Hematopoietic multipotent progenitor cell treated with erythropoietin and hydrocortisone succinate and interleukin-3 and kit ligand, for 4 days (in vitro differentiated cells): ENCODE results near the gene RPL18A.
"Not testable (repeated sequence)": the region's sequence is repeated elsewhere in the genome, so short reads cannot be mapped to it uniquely, and the experiment has no call there.

Experiments used
- DNase-seq: peaks from one replicate; pipeline ENCODE4 v3.0.0-alpha.2; 2015

The RPL18A gene

DNA sequence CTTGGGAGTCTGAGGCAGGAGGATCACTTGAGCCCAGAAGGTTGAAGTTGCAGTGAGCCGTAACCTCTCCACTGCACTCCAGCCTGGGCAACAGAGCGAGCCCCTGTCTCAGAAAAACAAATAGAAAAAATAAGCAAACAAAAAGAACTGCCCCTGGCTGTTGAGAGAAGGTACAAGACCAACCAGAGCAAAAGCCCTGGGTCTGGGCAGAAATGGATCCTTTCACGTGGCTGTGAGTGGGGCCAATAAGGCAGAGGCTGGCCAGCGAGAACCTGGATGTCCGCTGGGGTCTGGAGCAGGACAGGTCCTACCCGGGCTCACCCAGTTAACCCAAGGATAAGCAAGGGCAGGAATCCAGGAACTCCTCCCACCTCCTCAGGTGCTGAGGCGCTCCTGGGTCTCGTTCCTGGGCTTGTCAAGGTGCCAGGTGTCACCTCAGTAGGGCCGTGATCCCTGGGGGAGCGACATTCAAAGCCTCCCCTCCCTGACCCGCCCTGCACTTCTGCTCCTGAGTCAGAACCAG lies 7.3 kb downstream of the RPL18A start:
- no peak for DNase-seq

DNA sequence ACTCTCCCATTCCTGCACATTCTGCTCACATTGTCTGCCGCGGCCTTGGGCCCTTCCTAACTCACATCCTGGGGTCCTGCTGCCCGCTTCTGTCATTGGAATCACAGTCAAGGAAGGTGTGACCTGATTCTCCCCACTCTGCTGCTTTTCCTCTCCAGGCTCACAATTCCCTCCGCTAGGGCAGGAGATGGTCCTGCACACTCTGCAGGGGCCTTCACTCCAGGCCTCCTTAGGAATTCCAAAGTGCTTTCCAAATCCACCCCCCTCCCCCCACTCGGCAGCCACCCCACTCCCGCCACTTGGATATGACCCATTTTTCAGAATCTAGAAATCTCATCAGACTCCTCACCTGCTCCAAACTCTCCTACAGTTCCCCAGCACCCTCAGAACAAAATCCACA lies 9.0 kb downstream of the RPL18A start:
- DNase-seq, result no peak

DNA sequence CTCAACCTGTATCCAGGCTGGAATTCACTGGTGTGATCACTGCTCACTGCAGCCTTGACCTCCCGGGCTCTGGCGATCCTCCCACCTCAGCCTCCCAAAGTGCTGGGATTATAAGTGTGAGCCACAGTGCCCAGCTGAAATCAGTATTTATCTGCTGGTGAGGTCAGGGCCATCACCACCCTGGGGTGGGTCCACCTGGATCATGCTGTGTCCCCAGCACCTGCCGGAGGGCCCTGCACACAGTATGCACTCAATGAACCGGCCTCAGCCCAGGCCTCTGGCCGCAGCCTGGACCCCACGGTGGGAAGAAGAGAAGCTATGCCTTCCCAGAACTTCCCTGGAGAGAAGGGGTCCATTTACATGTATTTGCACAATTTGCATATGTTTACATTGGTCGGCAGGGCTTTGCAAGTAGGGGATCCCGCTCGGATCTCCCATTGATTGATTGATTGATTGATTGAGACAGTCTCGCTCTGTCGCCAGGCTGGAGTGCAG lies 9.5 kb downstream of the RPL18A start:
- no peak for DNase-seq

DNA sequence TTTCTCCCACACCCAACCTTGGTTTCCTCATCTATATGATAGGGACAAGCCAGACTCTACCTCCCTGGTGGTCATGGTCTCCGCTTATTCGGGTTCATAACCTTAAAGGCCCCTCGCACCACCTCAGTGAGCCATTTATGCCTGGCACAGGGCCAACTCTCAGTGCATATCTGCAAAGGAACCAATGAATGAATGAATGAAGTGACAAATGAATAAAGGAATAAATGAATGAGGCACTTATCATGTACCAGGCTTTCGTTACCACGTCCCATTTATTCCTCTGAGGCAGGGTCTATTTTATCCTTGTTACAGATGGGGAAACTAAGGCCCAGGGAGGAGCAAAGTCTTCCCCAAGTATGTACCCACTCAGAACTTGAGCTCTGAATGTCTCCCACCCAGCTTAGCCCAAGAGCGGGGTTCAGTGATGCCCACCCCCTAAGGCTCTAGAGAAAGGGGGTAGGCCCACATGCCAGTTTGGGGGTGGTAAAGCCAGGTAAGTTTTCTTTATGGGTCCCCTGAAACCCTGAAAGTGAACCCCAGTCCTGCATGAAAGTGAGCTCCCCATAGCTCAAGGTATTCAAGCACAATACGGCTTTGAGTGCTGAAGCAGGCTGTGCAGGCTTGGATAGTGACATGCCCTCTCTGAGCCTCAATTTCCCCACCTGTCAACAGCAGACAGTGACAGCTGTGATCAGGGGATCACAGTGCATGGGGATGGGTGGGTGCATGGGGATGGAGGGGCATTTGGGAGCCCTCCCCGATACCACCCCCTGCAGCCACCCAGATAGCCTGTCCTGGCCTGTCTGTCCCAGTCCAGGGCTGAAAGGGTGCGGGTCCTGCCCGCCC lies 11.5 kb downstream of the RPL18A start:
- DNase-seq, result no peak

DNA sequence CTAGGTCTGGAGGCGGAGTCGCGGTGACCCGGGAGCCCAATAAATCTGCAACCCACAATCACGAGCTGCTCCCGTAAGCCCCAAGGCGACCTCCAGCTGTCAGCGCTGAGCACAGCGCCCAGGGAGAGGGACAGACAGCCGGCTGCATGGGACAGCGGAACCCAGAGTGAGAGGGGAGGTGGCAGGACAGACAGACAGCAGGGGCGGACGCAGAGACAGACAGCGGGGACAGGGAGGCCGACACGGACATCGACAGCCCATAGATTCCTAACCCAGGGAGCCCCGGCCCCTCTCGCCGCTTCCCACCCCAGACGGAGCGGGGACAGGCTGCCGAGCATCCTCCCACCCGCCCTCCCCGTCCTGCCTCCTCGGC lies 12.2 kb downstream of the RPL18A start, which contains the start of gene SLC5A5:
Gene SLC5A5 (plus strand): TSS at position 68 of the 373 bp plus-strand sequence. CDS start 375 bp downstream, outside the sequence.
- peak; percentile 64 for DNase-seq

DNA sequence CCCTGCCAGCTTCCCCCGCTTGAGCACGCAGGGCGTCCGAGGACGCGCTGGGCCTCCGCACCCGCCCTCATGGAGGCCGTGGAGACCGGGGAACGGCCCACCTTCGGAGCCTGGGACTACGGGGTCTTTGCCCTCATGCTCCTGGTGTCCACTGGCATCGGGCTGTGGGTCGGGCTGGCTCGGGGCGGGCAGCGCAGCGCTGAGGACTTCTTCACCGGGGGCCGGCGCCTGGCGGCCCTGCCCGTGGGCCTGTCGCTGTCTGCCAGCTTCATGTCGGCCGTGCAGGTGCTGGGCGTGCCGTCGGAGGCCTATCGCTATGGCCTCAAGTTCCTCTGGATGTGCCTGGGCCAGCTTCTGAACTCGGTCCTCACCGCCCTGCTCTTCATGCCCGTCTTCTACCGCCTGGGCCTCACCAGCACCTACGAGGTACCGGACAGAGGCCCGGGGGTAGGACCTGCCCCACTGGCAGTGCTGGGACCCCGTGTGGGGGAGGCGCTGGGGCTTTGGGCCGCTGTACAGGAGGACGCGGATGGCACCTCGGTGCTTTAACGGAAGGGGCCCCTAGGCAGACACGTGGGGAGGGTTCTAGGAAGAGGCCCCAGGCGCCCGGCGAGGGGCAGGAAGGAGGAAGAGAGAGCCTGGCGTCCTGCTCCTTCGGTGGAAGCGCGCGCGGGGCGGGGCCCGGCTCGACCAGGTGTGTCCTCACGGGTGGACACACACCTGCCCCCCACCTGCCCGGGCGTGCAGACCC lies 12.7 kb downstream of the RPL18A start:
- peak; percentile 50 for DNase-seq

DNA sequence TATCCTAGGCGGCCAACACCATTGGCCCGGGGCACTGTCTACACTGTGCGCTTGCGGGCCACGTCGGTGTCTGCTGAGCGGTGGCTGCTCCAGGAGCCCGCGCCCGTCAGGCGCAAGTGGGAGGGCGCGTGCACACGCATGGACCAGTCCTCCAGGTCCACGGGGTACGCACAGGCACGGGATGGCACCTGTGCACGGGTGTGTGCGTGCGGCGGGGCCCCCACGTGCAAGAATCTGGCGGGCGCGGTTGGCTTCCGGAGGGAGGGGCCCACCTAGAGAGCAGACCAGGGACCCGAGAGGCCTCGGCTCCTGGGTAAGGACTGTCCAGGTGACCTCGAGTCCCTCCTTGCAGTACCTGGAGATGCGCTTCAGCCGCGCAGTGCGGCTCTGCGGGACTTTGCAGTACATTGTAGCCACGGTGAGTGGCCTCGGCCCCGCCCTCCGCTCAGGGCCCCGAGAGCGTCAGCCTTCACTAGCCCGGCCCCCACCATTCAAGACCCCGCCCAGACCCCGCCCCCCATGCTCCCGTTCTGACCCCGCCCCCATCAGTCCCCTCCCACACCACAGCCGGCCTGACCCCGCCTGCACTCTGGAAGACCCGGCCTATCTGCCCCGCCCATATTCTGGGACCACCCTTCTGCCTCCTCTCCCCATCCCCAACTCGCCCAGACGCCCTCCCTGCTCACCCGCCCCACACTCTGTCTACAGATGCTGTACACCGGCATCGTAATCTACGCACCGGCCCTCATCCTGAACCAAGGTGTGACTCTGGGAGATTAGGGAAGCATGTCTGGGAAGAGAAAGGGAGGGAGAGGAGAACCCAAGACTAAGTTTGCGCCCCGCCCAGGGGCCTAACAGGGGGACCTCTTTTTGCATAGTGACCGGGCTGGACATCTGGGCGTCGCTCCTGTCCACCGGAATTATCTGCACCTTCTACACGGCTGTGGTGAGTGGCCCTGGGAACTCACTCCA lies 14.4 kb downstream of the RPL18A start:
- peak; percentile 86 for DNase-seq

DNA sequence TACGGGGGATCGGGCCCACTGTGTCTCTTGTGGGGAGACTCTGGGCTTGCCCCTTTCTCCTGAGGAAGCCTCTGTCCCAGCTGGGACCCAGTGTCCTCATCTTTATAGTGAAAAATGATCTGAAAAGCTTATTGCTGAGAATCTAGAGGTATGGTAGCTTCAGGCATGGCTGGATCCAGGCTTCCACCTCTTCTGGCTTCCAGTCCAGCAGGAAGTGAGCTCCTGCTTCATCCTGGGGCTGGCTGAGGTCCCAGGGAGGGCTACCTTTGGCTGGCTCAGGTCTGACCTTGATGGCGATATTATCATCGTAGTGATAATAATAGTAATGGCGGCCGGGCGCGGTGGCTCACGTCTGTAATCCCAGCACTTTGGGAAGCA lies 15.0 kb downstream of the RPL18A start:
- DNase-seq, result no peak

DNA sequence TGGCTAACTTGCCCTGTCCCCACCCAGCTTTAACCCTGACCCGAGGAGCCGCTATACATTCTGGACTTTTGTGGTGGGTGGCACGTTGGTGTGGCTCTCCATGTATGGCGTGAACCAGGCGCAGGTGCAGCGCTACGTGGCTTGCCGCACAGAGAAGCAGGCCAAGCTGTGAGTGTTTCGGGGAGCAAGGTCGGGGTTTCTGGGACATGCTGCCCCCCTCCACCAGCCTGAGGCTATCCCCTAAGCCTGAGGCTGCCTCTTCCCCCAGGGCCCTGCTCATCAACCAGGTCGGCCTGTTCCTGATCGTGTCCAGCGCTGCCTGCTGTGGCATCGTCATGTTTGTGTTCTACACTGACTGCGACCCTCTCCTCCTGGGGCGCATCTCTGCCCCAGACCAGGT lies 18.0 kb downstream of the RPL18A start:
- no peak for DNase-seq

DNA sequence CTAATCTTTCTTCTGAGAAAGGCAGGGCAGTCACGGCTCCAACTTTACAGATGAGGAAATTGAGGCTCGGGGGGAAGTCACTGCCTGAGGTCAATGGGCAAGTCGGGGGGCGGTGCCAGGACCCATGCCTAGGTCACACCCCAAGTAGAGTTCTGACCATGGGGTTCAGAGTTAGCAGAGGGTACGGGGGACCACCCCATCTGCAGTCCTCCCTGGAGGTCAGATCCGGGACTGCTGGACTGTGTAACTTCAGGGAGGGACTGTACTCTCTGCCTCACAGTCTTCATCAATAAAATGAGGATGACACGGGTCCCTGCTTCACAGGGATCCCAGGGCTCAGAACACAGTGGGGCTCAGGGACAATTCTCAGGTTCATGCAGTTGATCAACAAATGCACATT lies 19.8 kb downstream of the RPL18A start:
- DNase-seq, result no peak

DNA sequence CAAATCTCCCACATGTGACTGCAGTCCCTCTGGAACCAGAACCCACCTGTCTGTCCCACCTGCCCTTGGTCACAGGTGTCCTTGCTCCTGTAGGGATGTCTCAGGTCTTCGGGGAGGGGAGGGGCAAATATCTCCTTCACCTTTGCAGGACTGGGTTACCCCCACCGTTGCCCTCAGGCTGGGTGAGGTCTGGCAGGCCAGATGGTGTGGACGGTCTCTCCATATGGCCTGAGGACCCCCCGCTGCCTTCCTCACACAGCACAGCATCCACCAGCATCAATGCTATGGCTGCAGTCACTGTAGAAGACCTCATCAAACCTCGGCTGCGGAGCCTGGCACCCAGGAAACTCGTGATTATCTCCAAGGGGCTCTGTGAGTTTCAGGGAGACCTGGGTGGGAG lies 22.0 kb downstream of the RPL18A start:
- no peak for DNase-seq

DNA sequence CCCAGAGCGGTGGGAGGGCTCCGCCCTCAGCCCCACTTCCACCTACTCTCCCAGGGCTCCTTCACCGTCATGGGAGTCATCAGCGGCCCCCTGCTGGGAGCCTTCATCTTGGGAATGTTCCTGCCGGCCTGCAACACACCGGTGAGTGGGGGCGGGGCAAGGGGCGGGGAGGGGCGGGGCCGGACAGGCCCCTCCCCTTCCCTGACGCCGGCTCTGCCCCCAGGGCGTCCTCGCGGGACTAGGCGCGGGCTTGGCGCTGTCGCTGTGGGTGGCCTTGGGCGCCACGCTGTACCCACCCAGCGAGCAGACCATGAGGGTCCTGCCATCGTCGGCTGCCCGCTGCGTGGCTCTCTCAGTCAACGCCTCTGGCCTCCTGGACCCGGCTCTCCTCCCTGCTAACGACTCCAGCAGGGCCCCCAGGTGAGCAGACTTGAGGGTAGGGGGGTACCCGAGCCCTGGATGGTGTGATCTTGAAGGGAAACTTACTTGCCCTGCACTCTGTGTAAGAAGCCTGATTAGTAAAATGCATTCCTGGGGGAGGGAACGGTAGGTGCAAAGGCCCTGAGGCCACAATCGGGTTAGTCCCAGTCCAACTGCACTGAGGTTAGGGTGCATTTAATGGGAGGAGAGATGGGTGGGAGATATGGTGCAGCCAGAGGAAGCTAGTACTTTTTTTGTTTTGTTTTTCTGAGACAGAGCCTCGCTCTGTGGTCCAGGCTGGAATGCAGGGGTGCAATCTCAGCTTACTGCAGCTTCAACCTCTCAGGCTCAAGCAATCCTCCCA lies 24.1 kb downstream of the RPL18A start:
- no peak for DNase-seq

DNA sequence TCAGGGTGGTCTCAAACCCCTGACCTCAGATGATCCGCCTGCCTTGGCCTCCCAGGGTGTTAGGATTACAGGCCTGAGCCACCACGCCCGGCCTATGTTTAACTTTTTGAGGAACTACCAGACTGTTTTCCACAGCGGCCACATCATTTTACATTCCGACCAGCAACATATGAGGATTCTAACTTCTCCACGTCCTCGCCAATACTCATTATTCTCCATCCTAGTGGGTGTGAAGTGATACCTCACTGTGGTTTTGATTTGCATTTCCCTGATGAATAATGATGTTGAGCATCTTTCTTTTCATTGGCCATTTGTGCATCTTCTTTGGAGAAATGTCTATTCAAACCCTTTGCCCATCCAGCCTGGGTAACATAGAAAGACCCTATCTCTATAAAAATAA lies 26.8 kb downstream of the RPL18A start:
- no peak for DNase-seq

DNA sequence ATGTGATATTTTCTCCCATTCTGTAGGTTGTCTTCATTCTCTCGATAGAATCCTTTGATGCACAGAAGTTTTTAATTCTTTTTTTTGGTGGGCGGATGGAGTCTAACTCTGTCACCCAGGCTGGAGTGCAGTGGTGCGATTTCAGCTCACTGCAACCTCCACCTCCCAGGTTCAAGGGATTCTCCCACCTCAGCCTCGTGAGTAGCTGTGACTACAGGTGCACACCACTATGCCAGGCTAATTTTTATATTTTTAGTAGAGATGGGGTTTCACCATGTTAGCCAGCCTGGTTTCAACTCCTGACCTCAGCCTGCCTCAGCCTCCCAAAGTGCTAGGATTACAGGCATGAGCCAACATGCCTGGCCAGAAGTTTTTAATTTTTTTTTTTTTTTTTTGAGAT lies 27.5 kb downstream of the RPL18A start:
- not testable (repeated sequence) for DNase-seq

DNA sequence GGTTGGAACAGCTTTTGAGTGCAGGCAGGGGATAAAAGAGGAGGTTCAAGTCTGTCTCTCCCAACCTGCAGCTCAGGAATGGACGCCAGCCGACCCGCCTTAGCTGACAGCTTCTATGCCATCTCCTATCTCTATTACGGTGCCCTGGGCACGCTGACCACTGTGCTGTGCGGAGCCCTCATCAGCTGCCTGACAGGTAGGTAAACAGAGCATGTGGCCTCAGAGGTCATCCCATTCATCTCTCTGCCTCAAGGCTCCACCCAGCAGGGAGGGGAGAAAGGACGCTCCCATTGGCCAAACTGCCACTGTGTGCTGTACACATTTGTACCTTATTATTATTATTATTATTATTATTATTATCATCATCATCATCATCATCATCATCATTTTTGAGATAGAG lies 28.6 kb downstream of the RPL18A start:
- DNase-seq, result no peak

DNA sequence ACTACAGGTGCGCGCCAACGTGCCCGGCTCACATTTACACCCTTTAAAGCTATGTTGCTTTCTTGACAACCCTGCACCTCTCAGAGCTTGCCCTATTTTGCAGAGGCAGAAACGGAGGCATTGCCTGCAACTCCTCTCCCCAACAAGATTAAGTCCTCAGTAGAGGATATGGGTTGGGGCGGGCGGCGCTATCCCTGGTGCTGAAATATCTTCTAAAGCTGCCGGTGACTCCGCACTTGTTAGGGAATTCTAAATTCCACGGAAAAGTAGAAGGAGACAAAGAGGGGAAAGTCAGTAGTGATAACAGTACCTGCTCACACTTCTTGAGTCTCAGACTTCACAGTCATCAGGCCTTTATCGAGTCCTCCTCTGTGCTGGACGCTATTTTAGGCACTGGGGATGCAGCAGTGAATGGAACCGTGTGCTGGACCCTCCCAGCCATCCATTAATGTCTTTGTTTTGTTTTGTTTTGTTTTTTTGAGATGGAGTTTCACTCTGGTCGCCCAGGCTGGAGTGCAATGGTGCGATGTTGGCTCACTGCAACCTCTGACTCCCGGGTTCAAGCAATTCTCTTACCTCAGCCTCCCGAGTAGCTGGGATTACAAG lies 30.0 kb downstream of the RPL18A start:
- DNase-seq, result peak; percentile 65

DNA sequence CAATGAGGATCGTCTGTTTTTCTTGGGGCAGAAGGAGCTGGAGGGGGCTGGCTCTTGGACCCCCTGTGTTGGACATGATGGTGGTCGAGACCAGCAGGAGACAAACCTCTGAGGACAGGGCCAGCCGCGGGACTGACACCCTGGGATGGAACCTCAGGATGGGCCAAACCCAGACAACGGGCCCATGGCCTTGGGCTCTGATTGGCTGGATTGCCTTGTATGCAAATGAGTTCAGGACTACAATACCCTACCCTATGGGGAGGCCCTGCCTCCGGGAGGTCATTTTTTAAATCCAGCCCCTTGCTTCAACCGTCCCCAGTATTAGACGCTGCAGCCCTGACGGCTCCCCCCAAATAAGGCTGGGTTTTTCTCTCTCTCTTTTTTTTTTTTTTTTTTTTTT lies 34.1 kb downstream of the RPL18A start:
- DNase-seq, result no peak

DNA sequence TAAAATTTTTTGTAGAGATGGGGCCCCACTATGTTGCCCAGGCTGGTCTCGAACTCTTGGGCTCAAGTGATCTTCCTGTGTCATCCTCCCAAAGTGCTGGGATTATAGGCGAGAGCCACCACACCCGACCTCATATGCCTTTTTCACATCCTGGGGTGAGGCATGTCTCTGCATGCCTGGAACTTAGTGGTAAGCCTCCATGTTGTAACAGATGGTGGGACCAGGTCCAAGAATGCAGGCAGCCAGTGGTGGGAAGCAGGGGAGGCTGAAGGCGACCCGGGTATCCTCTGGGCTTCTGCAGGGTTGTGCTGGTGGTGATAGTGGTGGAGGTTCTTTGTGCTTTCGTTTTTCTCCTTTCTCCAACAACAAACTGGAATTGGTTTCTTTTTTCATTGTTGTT lies 43.0 kb downstream of the RPL18A start:
- DNase-seq, result no peak

DNA sequence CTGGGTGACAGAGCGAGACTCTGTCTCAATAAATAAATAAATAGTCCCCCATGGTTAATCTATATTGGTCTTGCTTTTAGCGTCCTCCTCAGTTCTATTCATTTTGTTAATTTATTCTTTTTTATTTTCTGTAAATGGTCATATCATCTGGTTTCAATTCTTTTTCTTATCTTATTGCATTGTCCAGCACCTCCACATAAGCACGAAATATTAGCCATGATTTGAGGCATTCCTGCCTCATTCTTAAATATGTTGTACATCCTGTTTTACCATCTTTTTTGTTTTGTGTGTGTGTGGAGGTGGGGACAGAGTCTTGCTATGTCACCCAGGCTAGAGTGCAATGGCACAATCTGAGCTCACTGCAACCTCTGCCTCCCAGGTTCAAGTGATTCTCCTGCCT lies 48.5 kb downstream of the RPL18A start:
- DNase-seq, result no peak

DNA sequence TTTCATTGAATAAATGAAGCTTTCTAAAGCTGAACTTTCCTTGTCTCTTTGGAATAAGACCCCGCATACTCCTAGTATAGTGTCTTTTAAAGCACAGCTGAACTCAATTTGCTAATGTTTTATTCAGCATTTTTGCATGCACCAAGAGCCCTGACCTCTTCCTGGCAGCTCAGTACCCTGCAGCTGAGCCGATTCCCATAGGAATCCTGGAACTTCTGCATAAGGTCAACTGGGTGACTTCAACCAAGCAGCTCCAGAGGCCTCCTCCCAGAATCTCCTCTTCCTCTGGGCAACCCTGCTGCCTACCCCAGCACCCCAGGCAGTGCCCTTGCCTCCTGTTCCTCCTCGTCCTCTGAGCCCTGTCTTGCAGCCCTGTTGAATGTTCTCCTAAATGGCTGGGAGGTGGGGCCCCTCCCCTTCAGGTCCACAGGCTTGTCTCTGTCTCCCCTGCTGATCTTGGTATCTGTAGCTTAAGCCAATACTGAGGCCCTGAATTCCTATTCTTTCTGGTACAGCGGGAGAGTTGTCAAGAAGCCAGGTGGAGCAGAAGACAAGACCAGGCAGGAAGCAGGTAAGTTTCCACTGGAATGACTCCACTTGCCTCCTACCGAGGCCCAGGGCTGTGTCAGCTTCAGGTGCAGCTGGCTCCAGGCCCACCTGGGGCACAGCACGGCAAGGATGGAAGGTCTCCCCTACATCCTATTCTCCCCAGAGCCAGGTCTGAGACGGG lies 49.5 kb downstream of the RPL18A start:
- DNase-seq, result no peak
